Tibial nerve (tissue), 4 donors: Measurements from ENCODE around the gene DNAH6. TPM values are rescaled to one million over a fixed set of nuclear protein-coding genes. Genes with fewer than 3 reads are reported as not detected.

Experiments used
- DNase-seq, 2 donors: peaks; one replicate each; pipeline ENCODE4 v3.0.0-alpha.2; 2019; ENCODE audit warnings: low spot score in 2 of 2
- H3K27ac ChIP-seq, 4 donors: fragments of 200-600 bp; sonication (generic) in 3 of 4; one replicate each; pipeline ENCODE4 v1.5.1; 2017 to 2019; ENCODE audit warnings: mild to moderate bottlenecking in 1 of 4
- H3K27me3 ChIP-seq, 2 donors: fragments of 200-600 bp; sonication (generic) in 1 of 2; one replicate each; pipeline versions ENCODE4 v1.5.1 to v1.6.0; 2017 to 2019
- H3K36me3 ChIP-seq, 3 donors: fragments of 200-600 bp; sonication (generic); one replicate each; pipeline ENCODE4 v1.5.1; 2018 to 2019
- H3K4me1 ChIP-seq, 4 donors: fragments of 200-600 bp; sonication (generic) in 3 of 4; one replicate each; pipeline ENCODE4 v1.5.1; 2017 to 2019
- H3K4me3 ChIP-seq, 4 donors: fragments of 200-600 bp; sonication (generic) in 3 of 4; one replicate each; pipeline ENCODE4 v1.5.1; 2017 to 2019; ENCODE audit warnings: mild to moderate bottlenecking in 1 of 4, moderate library complexity in 1 of 4
- H3K9me3 ChIP-seq, 4 donors: fragments of 200-600 bp; sonication (generic) in 3 of 4; one replicate each; pipeline ENCODE4 v1.5.1; 2017 to 2019
- EP300 ChIP-seq, 2 donors: sonication (generic); formaldehyde crosslinking; IDR thresholded peaks; one replicate each; pipeline ENCODE4 v1.6.1; 2017; ENCODE audit warnings: antibody characterized with exemption in 2 of 2, mild to moderate bottlenecking in 1 of 2
- POLR2A ChIP-seq, 2 donors: fragments of 450-650 bp; IDR thresholded peaks; one replicate each; pipeline ENCODE4 v1.6.1; 2017; ENCODE audit warnings: antibody characterized with exemption in 2 of 2, mild to moderate bottlenecking in 2 of 2, moderate library complexity in 2 of 2
- WGBS, 2 donors: methylation state at CpG; one replicate each; pipeline ENCODE4 v1.1.5; 2018; 5-methylcytosine and 5-hydroxymethylcytosine counted together
- total RNA-seq, 4 donors: library from RNA; depleted of rRNA; stranded (reverse); fragments of >200 nt; gene quantifications; one replicate each; pipeline ENCODE4 v1.1.0, GENCODE V29; 2016
- TF ChIP-seq, protein P1 (sequence below), 5 experiments: fragments of 200-600 bp in 3 of 5; fragments of 450-650 bp in 2 of 5; sonication (generic) in 3 of 5; IDR thresholded peaks; one replicate each; pipeline ENCODE4 v1.5.1; 2016 to 2019; ENCODE audit warnings: antibody characterized with exemption in 5 of 5, mild to moderate bottlenecking in 3 of 5, moderate library complexity in 2 of 5

The DNAH6 gene
- total RNA-seq, 4 donors from 2014 or later, result 2.2 to 5.9 (median 2.7) TPM

DNA sequence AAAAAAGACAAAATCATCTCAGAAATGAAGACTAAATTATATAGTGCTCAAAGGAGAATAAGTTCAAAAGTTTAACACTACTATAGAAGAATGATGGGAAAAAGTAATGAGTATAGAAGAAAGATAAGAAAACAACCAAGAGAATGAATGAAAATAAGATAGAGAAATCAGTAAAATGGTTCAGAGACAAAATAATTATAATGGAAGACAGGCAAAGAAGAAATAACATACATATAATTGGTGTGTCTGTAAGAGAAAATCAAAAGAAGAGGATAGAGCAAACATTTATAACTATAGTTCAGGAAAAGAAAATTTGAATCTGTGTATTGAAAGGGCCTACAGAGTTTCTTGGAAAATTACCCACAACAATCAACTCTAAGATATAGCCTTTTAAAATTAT, 43.5 kb downstream of the DNAH6 start:
- H3K27ac ChIP-seq, result no peak overlapping the region
- no peaks in the 10 kb centered on the region for H3K4me1 ChIP-seq
- TF ChIP-seq, protein P1, sequence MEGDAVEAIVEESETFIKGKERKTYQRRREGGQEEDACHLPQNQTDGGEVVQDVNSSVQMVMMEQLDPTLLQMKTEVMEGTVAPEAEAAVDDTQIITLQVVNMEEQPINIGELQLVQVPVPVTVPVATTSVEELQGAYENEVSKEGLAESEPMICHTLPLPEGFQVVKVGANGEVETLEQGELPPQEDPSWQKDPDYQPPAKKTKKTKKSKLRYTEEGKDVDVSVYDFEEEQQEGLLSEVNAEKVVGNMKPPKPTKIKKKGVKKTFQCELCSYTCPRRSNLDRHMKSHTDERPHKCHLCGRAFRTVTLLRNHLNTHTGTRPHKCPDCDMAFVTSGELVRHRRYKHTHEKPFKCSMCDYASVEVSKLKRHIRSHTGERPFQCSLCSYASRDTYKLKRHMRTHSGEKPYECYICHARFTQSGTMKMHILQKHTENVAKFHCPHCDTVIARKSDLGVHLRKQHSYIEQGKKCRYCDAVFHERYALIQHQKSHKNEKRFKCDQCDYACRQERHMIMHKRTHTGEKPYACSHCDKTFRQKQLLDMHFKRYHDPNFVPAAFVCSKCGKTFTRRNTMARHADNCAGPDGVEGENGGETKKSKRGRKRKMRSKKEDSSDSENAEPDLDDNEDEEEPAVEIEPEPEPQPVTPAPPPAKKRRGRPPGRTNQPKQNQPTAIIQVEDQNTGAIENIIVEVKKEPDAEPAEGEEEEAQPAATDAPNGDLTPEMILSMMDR (IDR thresholded peaks at IDR 0.05), result no peak
- TF ChIP-seq POLR2A (IDR thresholded peaks at IDR 0.05), result no peak
- no peak for TF ChIP-seq EP300 (IDR thresholded peaks at IDR 0.05)
- no peaks in the 10 kb centered on the region for H3K27me3 ChIP-seq
- DNase-seq, result no peak
- peaks cover 0 to 11% (median 0%) of the 10 kb centered on the region in 3 donors for H3K36me3 ChIP-seq
- peaks cover 0 to 34% (median 2%) of the 10 kb centered on the region in 4 donors for H3K9me3 ChIP-seq
- no peak overlapping the region for H3K4me3 ChIP-seq

DNA sequence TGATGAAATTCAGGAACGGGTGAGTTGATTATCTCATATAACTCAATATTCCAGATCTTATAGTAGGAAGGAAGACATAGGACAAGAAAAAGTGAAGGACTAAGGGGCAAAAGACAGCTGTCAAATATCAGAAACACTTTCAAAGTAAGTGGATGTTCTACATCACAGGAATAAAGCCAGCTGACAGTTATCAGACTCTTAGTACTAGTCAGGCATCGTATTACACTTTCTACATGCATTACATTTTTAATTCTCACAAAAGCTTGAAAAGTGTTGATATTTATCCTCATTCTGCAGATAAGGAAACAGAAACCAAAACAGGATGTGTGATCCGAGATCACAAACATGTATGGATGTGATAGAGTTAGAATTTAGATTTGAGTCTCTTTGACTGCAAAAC, 63.4 kb downstream of the DNAH6 start:
- Histone ChIP-seq H3K36me3 (no peaks in the 10 kb centered on the region), H3K9me3 (no peaks in the 10 kb centered on the region), H3K27ac (no peak overlapping the region), H3K4me3 (no peak overlapping the region), H3K27me3 (no peaks in the 10 kb centered on the region), H3K4me1 (no peaks in the 10 kb centered on the region)
- DNase-seq, result no peak
- whole genome bisulfite sequencing, 2 donors, result 81 to 82% methylated on average over 3 of the region's 3 CpGs
- TF ChIP-seq, protein P1 (IDR thresholded peaks at IDR 0.05), result no peak
- TF ChIP-seq POLR2A (IDR thresholded peaks at IDR 0.05) (no peak), EP300 (IDR thresholded peaks at IDR 0.05) (no peak)

DNA sequence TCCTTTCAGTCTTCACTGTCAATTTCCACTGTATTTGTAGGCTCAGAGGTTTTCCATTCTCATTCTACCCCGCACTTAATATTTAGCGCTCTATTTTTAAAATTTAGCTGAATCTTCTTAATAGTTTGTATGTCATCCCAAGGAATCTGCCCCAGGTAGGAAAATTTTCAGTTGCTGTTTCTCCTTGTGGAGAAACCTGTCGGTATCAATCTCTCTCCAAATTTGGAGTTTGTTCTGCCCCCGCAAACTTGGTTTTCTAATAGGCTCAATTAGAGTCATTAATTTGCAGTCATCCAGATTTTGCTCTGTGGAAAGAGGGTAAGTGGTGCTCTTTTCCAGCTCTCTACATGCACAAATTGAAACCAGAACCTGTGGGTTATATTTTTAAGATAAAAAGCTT, 87.6 kb downstream of the DNAH6 start:
- Histone ChIP-seq H3K9me3 (peaks cover 0 to 13% (median 0%) of the 10 kb centered on the region in 4 donors), H3K27me3 (no peaks in the 10 kb centered on the region), H3K4me1 (no peaks in the 10 kb centered on the region), H3K27ac (no peak overlapping the region), H3K4me3 (no peak overlapping the region), H3K36me3 (peaks cover 0 to 18% (median 0%) of the 10 kb centered on the region in 3 donors)
- 92 to 96% methylated on average over 4 of the region's 4 CpGs for whole genome bisulfite sequencing, 2 donors
- TF ChIP-seq POLR2A (IDR thresholded peaks at IDR 0.05) (no peak), EP300 (IDR thresholded peaks at IDR 0.05) (no peak)
- TF ChIP-seq, protein P1 (IDR thresholded peaks at IDR 0.05), result no peak
- DNase-seq, result no peak

DNA sequence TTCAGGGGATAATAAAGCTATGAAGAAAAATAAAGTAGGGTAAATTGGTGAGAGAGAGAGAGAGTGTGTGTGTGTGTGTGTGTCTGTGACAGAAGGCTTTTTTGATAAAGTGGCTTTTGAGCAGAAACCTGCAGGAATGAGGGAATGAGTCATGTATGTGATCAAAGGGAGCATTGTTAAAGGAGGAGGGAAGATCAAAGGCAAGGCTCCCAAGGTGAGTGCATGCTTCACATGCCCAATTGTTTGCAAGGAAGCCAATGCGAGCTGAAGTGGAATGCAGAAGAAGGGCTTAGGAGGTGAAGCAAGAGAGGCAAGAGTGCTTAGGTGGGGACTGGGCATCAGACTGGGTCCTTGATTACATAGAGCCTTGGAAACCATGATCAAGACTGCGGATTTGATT, 96.8 kb downstream of the DNAH6 start:
- TF ChIP-seq POLR2A (IDR thresholded peaks at IDR 0.05), result no peak
- TF ChIP-seq, protein P1 (IDR thresholded peaks at IDR 0.05), result no peak
- TF ChIP-seq EP300 (IDR thresholded peaks at IDR 0.05), result no peak
- H3K9me3 ChIP-seq, result peaks cover 0 to 10% (median 0%) of the 10 kb centered on the region in 4 donors
- peaks cover 0 to 17% (median 0%) of the 10 kb centered on the region in 3 donors for H3K36me3 ChIP-seq
- no peaks in the 10 kb centered on the region for H3K27me3 ChIP-seq
- 79 to 86% methylated on average over 2 of the region's 2 CpGs for WGBS, 2 donors
- no peak for DNase-seq
- H3K4me3 ChIP-seq, result no peak overlapping the region
- no peaks in the 10 kb centered on the region for H3K4me1 ChIP-seq
- H3K27ac ChIP-seq, result no peak overlapping the region

DNA sequence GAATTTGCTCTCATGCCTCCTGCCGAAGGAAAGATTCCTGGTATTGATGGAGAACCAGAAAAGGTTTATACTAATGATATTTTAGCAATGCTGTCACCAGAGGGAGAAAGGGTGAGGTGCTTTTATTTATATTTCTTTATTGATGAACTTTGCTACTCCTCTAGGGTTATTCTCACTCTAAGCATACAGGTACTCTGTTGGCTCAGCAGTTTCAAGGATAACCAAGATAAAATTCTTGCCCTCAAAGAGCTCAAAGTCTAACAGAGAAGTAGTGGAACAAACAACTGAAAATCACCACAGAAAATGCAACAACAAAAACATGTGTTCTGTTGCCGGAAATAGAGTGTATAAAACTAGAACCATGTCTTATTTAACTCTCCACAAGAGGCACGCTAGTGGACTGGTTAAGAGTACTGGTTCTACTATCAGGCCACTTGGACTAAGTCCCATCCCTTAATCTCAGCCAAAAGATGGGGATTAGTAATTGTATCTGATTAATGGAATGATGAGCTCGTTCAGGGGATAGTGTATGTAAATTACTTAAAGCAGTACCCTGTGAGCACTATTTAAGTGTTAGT, 103.6 kb downstream of the DNAH6 start:
- no peak overlapping the region for H3K27ac ChIP-seq
- TF ChIP-seq POLR2A (IDR thresholded peaks at IDR 0.05) (no peak), EP300 (IDR thresholded peaks at IDR 0.05) (no peak)
- TF ChIP-seq, protein P1 (IDR thresholded peaks at IDR 0.05), result no peak
- H3K4me3 ChIP-seq, result no peak overlapping the region
- H3K27me3 ChIP-seq, result peaks cover 0 to 2% of the 10 kb centered on the region in 2 donors
- 77 to 88% methylated on average over 4 of the region's 4 CpGs for WGBS, 2 donors
- H3K4me1 ChIP-seq, result no peaks in the 10 kb centered on the region
- no peaks in the 10 kb centered on the region for H3K9me3 ChIP-seq
- peaks cover 0 to 4% (median 0%) of the 10 kb centered on the region in 3 donors for H3K36me3 ChIP-seq
- DNase-seq, result no peak
